Femur (tissue), 1 donor: Measurements from ENCODE around the gene CTCFL.
"Not testable (repeated sequence)": the region's sequence is repeated elsewhere in the genome, so short reads cannot be mapped to it uniquely, and the experiment has no call there.

Source experiments
- DNase-seq: peaks from one replicate; pipeline ENCODE4 v3.0.0-alpha.2; 2017

CTCFL gene

GRCh38 chr20:57479196-57479595 is 45.7 kb downstream of the CTCFL start:
- DNase-seq = no peak

GRCh38 chr20:57478176-57478575 is 46.8 kb downstream of the CTCFL start:
- no peak for DNase-seq

GRCh38 chr20:57476641-57477461 is 48.1 kb downstream of the CTCFL start:
- DNase-seq = no peak

GRCh38 chr20:57476084-57476526 is 48.8 kb downstream of the CTCFL start:
- no peak for DNase-seq

GRCh38 chr20:57475388-57476083 is 49.4 kb downstream of the CTCFL start:
- DNase-seq = no peak

GRCh38 chr20:57474816-57475215 is 50.1 kb downstream of the CTCFL start:
- DNase-seq = no peak

- DNase-seq = no peak
Measured at GRCh38 chr20:57474205-57474604, 50.7 kb downstream of the CTCFL start.

GRCh38 chr20:57473246-57474048 is 51.5 kb downstream of the CTCFL start:
- peak; percentile 69 for DNase-seq

- not testable (repeated sequence) for DNase-seq
Measured at GRCh38 chr20:57472474-57472873, 52.5 kb downstream of the CTCFL start.

- no peak for DNase-seq
Measured at GRCh38 chr20:57471496-57472372, 53.2 kb downstream of the CTCFL start.

GRCh38 chr20:57470666-57471495 is 54.1 kb downstream of the CTCFL start:
- no peak for DNase-seq

- DNase-seq = no peak
Measured at GRCh38 chr20:57470212-57470522, 54.8 kb downstream of the CTCFL start.

- no peak for DNase-seq
Measured at GRCh38 chr20:57469418-57470211, 55.3 kb downstream of the CTCFL start.

- DNase-seq = no peak
Measured at GRCh38 chr20:57468523-57469417, 56.2 kb downstream of the CTCFL start.

- no peak for DNase-seq
Measured at GRCh38 chr20:57467742-57468141, 57.2 kb downstream of the CTCFL start.

GRCh38 chr20:57465943-57466342 is 59.0 kb downstream of the CTCFL start:
- DNase-seq = no peak

GRCh38 chr20:57465486-57465885 is 59.5 kb downstream of the CTCFL start:
- peak; percentile 9 for DNase-seq

- DNase-seq = peak; percentile 12
Measured at GRCh38 chr20:57464642-57465211, 60.2 kb downstream of the CTCFL start.

GRCh38 chr20:57462781-57463180 is 62.2 kb downstream of the CTCFL start:
- DNase-seq = no peak
